Measurements from ENCODE around the gene DPP9. TPM values are rescaled to one million over a fixed set of nuclear protein-coding genes. Genes with fewer than 3 reads are reported as not detected.

The DPP9 gene
- total and polyA plus RNA-seq, 2 of the 13 experiments (the other 11 are each of a cell fraction or from before 2014, with no cell fraction given) = 8.4 to 25.8 TPM

DNA sequence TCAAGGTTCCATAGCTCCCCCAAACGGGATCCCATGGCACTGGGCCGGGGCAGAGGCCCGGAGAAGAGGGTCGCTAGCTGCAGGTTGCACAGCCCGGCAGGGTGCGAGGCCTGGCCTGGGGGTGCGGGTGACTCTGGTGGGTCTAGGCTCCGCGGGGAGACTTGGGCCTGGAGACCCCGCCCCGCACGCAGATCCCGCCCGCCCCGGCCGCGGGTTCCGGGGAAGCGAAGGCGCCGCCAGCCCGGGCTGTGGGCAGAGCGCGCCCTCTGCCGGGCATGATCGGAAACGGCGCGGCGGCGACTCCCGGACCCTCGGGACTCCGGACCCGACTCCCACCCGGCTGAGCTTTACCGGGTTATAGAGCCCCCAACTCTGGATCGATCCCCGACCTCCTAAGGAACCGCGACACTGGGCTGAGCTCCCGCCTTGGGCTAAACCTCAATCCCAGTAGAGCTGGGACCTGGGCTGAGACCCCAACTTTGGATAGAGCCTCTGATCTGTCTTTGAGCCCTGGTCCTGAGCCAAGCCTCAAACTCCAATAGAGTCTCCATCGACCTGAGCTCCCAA lies 87.4 kb downstream of the DPP9 start (continued):
- TF ChIP-seq, protein P1, sequence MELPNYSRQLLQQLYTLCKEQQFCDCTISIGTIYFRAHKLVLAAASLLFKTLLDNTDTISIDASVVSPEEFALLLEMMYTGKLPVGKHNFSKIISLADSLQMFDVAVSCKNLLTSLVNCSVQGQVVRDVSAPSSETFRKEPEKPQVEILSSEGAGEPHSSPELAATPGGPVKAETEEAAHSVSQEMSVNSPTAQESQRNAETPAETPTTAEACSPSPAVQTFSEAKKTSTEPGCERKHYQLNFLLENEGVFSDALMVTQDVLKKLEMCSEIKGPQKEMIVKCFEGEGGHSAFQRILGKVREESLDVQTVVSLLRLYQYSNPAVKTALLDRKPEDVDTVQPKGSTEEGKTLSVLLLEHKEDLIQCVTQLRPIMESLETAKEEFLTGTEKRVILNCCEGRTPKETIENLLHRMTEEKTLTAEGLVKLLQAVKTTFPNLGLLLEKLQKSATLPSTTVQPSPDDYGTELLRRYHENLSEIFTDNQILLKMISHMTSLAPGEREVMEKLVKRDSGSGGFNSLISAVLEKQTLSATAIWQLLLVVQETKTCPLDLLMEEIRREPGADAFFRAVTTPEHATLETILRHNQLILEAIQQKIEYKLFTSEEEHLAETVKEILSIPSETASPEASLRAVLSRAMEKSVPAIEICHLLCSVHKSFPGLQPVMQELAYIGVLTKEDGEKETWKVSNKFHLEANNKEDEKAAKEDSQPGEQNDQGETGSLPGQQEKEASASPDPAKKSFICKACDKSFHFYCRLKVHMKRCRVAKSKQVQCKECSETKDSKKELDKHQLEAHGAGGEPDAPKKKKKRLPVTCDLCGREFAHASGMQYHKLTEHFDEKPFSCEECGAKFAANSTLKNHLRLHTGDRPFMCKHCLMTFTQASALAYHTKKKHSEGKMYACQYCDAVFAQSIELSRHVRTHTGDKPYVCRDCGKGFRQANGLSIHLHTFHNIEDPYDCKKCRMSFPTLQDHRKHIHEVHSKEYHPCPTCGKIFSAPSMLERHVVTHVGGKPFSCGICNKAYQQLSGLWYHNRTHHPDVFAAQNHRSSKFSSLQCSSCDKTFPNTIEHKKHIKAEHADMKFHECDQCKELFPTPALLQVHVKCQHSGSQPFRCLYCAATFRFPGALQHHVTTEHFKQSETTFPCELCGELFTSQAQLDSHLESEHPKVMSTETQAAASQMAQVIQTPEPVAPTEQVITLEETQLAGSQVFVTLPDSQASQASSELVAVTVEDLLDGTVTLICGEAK (IDR thresholded peaks at IDR 0.05) = no peak
- TF ChIP-seq, protein P1 (CRISPR knock-in tag; IDR thresholded peaks at IDR 0.05) = no peak
- TF ChIP-seq HOXA3 (CRISPR knock-in tag; IDR thresholded peaks at IDR 0.05) (peak; percentile 66), ZFYVE20 (CRISPR knock-in tag; IDR thresholded peaks at IDR 0.05; ENCODE audit: borderline replicate concordance, low read depth) (no peak), ZBTB21 (CRISPR knock-in tag; IDR thresholded peaks at IDR 0.05) (no peak), ZNF710 (CRISPR knock-in tag; IDR thresholded peaks at IDR 0.05; ENCODE audit: borderline replicate concordance) (no peak), SALL1 (CRISPR knock-in tag; IDR thresholded peaks at IDR 0.05) (peak; percentile 48; the same call in 1 of the 2 replicates), SMC3 (IDR thresholded peaks at IDR 0.05; ENCODE audit: low read length) (no peak; the same call in 1 of the 2 replicates)
- TF ChIP-seq, protein P2, sequence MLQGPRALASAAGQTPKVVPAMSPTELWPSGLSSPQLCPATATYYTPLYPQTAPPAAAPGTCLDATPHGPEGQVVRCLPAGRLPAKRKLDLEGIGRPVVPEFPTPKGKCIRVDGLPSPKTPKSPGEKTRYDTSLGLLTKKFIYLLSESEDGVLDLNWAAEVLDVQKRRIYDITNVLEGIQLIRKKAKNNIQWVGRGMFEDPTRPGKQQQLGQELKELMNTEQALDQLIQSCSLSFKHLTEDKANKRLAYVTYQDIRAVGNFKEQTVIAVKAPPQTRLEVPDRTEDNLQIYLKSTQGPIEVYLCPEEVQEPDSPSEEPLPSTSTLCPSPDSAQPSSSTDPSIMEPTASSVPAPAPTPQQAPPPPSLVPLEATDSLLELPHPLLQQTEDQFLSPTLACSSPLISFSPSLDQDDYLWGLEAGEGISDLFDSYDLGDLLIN (CRISPR knock-in tag; IDR thresholded peaks at IDR 0.05; ENCODE audit: borderline replicate concordance) = peak; percentile 71; the same call in 1 of the 2 replicates
- TF ChIP-seq, protein P3, sequence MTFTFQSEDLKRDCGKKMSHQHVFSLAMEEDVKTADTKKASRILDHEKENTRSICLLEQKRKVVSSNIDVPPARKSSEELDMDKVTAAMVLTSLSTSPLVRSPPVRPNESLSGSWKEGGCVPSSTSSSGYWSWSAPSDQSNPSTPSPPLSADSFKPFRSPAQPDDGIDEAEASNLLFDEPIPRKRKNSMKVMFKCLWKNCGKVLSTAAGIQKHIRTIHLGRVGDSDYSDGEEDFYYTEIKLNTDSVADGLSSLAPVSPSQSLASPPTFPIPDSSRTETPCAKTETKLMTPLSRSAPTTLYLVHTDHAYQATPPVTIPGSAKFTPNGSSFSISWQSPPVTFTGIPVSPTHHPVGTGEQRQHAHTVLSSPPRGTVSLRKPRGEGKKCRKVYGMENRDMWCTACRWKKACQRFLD (CRISPR knock-in tag; IDR thresholded peaks at IDR 0.05; ENCODE audit: borderline replicate concordance) = 0 out of 2 replicates have a peak, but pooled peaks have one; percentile 26
- TF ChIP-seq, protein P4, sequence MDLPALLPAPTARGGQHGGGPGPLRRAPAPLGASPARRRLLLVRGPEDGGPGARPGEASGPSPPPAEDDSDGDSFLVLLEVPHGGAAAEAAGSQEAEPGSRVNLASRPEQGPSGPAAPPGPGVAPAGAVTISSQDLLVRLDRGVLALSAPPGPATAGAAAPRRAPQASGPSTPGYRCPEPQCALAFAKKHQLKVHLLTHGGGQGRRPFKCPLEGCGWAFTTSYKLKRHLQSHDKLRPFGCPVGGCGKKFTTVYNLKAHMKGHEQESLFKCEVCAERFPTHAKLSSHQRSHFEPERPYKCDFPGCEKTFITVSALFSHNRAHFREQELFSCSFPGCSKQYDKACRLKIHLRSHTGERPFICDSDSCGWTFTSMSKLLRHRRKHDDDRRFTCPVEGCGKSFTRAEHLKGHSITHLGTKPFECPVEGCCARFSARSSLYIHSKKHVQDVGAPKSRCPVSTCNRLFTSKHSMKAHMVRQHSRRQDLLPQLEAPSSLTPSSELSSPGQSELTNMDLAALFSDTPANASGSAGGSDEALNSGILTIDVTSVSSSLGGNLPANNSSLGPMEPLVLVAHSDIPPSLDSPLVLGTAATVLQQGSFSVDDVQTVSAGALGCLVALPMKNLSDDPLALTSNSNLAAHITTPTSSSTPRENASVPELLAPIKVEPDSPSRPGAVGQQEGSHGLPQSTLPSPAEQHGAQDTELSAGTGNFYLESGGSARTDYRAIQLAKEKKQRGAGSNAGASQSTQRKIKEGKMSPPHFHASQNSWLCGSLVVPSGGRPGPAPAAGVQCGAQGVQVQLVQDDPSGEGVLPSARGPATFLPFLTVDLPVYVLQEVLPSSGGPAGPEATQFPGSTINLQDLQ (CRISPR knock-in tag; IDR thresholded peaks at IDR 0.05) = no peak
